Immature natural killer cell (primary cell): ENCODE data around the gene PDK2. TPM values are rescaled to one million over a fixed set of nuclear protein-coding genes. Genes with fewer than 3 reads are reported as not detected.

Experiments
- DNase-seq, 3 donors: peaks; one replicate each; pipeline ENCODE4 v3.0.0; 2022; ENCODE audit warnings: mixed read lengths in 1 of 3
- H3K27ac Mint-ChIP-seq, 6 donors: one replicate each; pipeline ENCODE4 v1.8.0; 2020; ENCODE audit warnings: mixed read lengths in 6 of 6, mild to moderate bottlenecking in 5 of 6, inconsistent platforms in 4 of 6, moderate library complexity in 3 of 6
- H3K27me3 Mint-ChIP-seq, 3 donors: one replicate each; pipeline ENCODE4 v1.8.0; 2020 to 2021; ENCODE audit warnings: low read depth in 3 of 3, mild to moderate bottlenecking in 3 of 3, mixed read lengths in 3 of 3, moderate library complexity in 3 of 3, inconsistent platforms in 1 of 3
- H3K36me3 Mint-ChIP-seq, 3 donors: one replicate each; pipeline ENCODE4 v1.8.0; 2020; ENCODE audit warnings: mixed read lengths in 3 of 3, inconsistent platforms in 2 of 3, mild to moderate bottlenecking in 2 of 3
- H3K4me1 Mint-ChIP-seq, 2 donors: one replicate each; pipeline ENCODE4 v1.8.0; 2020; ENCODE audit warnings: inconsistent platforms in 2 of 2, mild to moderate bottlenecking in 2 of 2, mixed read lengths in 2 of 2, moderate library complexity in 1 of 2
- H3K4me3 Mint-ChIP-seq, 5 donors: one replicate each; pipeline ENCODE4 v1.8.0; 2020; ENCODE audit warnings: mild to moderate bottlenecking in 5 of 5, mixed read lengths in 5 of 5, inconsistent platforms in 3 of 5, moderate library complexity in 3 of 5
- H3K9me3 Mint-ChIP-seq, 6 donors: one replicate each; pipeline ENCODE4 v1.8.0; 2020; ENCODE audit warnings: mild to moderate bottlenecking in 6 of 6, mixed read lengths in 6 of 6, inconsistent platforms in 4 of 6, moderate library complexity in 3 of 6
- polyA plus RNA-seq, 3 donors: library from polyadenylated mRNA; unstranded; fragments of 300-500 nt; fragmentation: Illumina TruSeq; gene quantifications; one replicate each; pipeline ENCODE4 v1.2.3, GENCODE V29; 2021

Gene PDK2
- polyA plus RNA-seq, 3 donors from 2014 or later = 36.5 to 54.5 (median 43.8) TPM

DNA sequence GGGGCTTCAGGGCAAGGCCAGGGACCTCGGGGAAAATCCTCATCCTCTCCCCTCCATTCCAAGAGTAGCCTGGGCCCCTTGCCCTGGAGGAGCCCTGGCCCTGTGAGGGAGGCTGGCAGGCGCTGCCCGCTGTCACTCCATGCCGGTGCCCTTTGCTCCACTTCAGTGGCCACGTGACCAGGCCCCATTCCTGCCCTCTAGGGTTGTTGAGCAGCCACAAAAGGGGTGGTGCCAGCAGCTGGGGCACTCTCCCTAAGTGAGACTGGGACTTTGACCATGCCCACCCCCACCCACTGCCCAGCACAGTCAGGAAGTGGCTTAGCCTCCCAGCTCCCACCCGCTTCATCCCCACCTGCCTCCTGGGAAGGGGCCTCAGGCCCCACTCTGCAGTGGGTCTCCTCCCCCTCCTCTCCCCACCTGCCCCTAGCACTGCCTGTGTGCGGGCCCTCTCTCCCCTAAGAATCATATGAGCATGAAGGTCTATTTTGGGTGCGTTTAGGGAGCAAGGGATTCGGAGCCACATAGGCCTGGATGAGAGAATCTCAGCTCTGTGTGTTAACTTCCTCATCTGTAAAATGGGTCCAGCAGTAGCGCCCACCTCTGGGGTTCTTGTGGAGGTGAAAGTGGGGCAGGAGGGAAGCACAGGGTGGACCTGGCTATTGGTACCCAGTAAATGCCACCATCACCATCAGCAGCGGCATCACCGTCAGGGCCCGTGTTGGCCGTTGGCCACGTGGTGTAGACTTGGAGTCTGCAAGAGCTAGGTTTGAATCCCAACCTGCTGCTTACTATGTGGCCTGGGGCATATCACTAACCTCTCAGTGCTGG, 7.2 kb downstream of the PDK2 start:
- Mint-ChIP-seq H3K9me3 (no peaks in the 10 kb centered on the region), H3K27me3 (peaks cover 0 to 3% (median 0%) of the 10 kb centered on the region in 3 donors), H3K4me1 (peaks cover 23 to 25% of the 10 kb centered on the region in 2 donors), H3K4me3 (no peak overlapping the region), H3K27ac (no peak overlapping the region), H3K36me3 (peaks cover 8 to 19% (median 13%) of the 10 kb centered on the region in 3 donors)
- no peak for DNase-seq

GRCh38 chr17:50103252-50103651, 8.1 kb downstream of the PDK2 start:
- Mint-ChIP-seq H3K4me1 (peaks cover 21 to 23% of the 10 kb centered on the region in 2 donors), H3K4me3 (no peak overlapping the region), H3K9me3 (no peaks in the 10 kb centered on the region), H3K36me3 (peaks cover 8 to 17% (median 16%) of the 10 kb centered on the region in 3 donors), H3K27me3 (peaks cover 0 to 3% (median 0%) of the 10 kb centered on the region in 3 donors), H3K27ac (peak overlapping the region in 2 of 6 donors; percentile 38 to 40)
- DNase-seq = no peak

- H3K4me1 Mint-ChIP-seq = peaks cover 16% of the 10 kb centered on the region in 2 donors
- H3K27ac Mint-ChIP-seq = no peak overlapping the region
- peaks cover 4 to 13% (median 12%) of the 10 kb centered on the region in 3 donors for H3K36me3 Mint-ChIP-seq
- DNase-seq = no peak
- no peaks in the 10 kb centered on the region for H3K9me3 Mint-ChIP-seq
- H3K27me3 Mint-ChIP-seq = peaks cover 0 to 3% (median 0%) of the 10 kb centered on the region in 3 donors
- H3K4me3 Mint-ChIP-seq = no peak overlapping the region
Observed at GRCh38 chr17:50103941-50104340, 8.8 kb downstream of the PDK2 start.

DNA sequence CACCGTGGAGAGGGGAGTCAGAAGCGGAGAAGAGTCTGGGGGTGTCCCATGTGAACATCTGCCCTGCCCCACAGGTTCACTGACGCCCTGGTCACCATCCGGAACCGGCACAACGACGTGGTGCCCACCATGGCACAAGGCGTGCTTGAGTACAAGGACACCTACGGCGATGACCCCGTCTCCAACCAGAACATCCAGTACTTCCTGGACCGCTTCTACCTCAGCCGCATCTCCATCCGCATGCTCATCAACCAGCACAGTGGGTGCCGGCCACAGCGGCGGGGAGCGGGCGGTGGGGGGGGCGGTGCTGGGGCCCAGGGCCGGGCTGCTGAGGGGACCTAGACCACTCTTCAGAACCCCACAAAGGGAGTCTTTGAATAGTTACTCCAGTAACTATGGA, 10.7 kb downstream of the PDK2 start:
- Mint-ChIP-seq H3K36me3 (peaks cover 0 to 13% (median 12%) of the 10 kb centered on the region in 3 donors), H3K27ac (no peak overlapping the region), H3K9me3 (no peaks in the 10 kb centered on the region), H3K4me3 (no peak overlapping the region), H3K4me1 (peaks cover 1 to 5% of the 10 kb centered on the region in 2 donors), H3K27me3 (peaks cover 0 to under 1% (median 0%) of the 10 kb centered on the region in 3 donors)
- no peak for DNase-seq

DNA sequence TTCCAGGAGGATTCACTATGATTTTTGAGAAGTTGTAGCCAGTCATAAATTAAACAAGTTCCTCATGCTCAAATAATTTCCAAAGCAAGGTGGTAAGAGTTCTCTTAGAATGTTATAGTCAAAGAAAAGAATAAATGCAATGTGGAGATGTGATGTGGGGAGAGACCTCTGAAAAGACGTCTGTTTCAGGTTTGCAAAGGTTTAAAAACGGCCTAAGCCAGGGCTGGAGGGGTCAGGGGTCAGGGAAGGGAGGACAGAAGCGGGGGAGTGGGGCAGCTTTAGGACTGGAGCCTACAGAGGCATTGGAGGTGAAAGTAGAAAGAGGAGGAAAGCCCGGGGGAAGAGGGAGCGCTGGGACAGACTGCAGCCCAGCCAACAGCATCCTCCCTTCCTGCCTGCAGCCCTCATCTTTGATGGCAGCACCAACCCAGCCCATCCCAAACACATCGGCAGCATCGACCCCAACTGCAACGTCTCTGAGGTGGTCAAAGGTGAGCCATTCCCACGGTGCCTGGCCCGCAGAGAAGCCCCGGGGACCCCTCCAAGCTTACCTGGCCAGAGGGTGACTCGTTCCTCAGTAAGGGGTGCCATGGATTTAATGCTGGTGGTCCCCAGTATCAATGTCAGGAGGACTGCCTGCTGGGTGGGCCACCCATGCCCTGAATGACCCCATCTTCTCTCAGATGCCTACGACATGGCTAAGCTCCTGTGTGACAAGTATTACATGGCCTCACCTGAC, 11.4 kb downstream of the PDK2 start:
- no peaks in the 10 kb centered on the region for H3K9me3 Mint-ChIP-seq

DNA sequence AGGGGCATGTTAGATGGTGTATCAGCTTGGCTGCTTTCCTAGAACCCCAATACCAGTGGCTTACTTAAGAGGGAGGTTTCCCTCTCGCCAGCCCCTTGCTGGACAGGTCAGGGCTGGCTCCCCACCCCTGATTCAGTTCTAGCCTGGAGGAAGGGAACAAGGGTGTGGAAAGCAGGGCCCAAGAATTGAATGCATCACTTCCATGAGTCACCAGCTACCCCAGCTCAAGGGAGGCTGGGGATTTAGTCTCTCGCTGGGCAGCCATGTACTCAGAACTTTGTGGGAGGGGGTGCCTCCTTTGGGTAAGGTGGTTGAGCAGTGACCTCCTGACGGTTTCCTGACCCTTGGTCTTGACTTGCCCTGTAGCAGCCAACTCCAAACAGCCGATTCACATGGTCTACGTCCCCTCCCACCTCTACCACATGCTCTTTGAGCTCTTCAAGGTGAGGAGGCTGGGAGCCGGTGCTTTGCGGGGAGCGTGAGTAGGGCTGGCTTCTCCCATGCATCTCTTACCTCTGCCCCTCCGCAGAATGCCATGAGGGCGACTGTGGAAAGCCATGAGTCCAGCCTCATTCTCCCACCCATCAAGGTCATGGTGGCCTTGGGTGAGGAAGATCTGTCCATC, 12.8 kb downstream of the PDK2 start:
- no peak overlapping the region for H3K4me3 Mint-ChIP-seq
- H3K27ac Mint-ChIP-seq = no peak overlapping the region
- peaks cover 0 to 13% (median 12%) of the 10 kb centered on the region in 3 donors for H3K36me3 Mint-ChIP-seq
- H3K4me1 Mint-ChIP-seq = peaks cover 0 to 3% of the 10 kb centered on the region in 2 donors
- no peaks in the 10 kb centered on the region for H3K27me3 Mint-ChIP-seq
- no peaks in the 10 kb centered on the region for H3K9me3 Mint-ChIP-seq
- DNase-seq = no peak

More for the DNA sequence above, 11.4 kb downstream of the PDK2 start:
- Mint-ChIP-seq H3K36me3 (peaks cover 0 to 13% (median 12%) of the 10 kb centered on the region in 3 donors), H3K27ac (no peak overlapping the region), H3K27me3 (no peaks in the 10 kb centered on the region), H3K4me1 (peaks cover 0 to 5% of the 10 kb centered on the region in 2 donors), H3K4me3 (no peak overlapping the region)
- no peak for DNase-seq

- H3K27ac Mint-ChIP-seq = no peak overlapping the region
- H3K9me3 Mint-ChIP-seq = no peaks in the 10 kb centered on the region
- no peaks in the 10 kb centered on the region for H3K27me3 Mint-ChIP-seq
- no peak overlapping the region for H3K4me3 Mint-ChIP-seq
- peaks cover 0 to 13% (median 12%) of the 10 kb centered on the region in 3 donors for H3K36me3 Mint-ChIP-seq
- H3K4me1 Mint-ChIP-seq = no peaks in the 10 kb centered on the region
- no peak for DNase-seq
Observed at GRCh38 chr17:50108556-50108955, 13.4 kb downstream of the PDK2 start.

DNA sequence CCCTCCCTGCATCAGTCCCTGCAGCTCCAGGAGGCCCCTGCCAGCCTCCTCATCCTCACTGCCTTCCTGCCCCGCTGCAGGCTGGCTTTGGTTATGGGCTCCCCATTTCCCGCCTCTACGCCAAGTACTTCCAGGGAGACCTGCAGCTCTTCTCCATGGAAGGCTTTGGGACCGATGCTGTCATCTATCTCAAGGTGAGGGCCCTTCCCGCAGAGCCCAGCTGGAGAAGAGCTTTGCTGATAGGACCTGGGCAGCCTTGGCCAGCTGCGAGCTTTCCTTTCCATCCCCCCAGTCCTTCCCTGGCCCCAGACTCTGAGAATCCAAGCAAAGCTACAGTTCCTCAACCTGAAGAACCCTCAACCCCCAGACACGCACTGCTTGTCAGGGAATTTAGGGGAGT, 14.1 kb downstream of the PDK2 start:
- Mint-ChIP-seq H3K4me1 (no peaks in the 10 kb centered on the region), H3K4me3 (no peak overlapping the region), H3K9me3 (no peaks in the 10 kb centered on the region), H3K36me3 (peaks cover 0 to 13% (median 12%) of the 10 kb centered on the region in 3 donors), H3K27me3 (no peaks in the 10 kb centered on the region), H3K27ac (no peak overlapping the region)
- DNase-seq = no peak

- Mint-ChIP-seq H3K4me1 (peaks cover 0 to 1% of the 10 kb centered on the region in 2 donors), H3K27me3 (peaks cover 0 to under 1% (median under 1%) of the 10 kb centered on the region in 3 donors), H3K27ac (no peak overlapping the region), H3K9me3 (no peaks in the 10 kb centered on the region), H3K36me3 (peaks cover 0 to 13% (median 12%) of the 10 kb centered on the region in 3 donors), H3K4me3 (no peak overlapping the region)
- DNase-seq = no peak
Observed at GRCh38 chr17:50109785-50110184, 14.6 kb downstream of the PDK2 start.

- no peak overlapping the region for H3K4me3 Mint-ChIP-seq
- H3K27me3 Mint-ChIP-seq = peaks cover 4 to 8% (median 6%) of the 10 kb centered on the region in 3 donors
- peaks cover 0 to 7% (median 4%) of the 10 kb centered on the region in 3 donors for H3K36me3 Mint-ChIP-seq
- no peak overlapping the region for H3K27ac Mint-ChIP-seq
- H3K9me3 Mint-ChIP-seq = peaks cover 0 to 2% (median 0%) of the 10 kb centered on the region in 6 donors
- no peak for DNase-seq
- H3K4me1 Mint-ChIP-seq = peaks cover 2 to 6% of the 10 kb centered on the region in 2 donors
Observed at GRCh38 chr17:50110591-50111349, 15.6 kb downstream of the PDK2 start.

DNA sequence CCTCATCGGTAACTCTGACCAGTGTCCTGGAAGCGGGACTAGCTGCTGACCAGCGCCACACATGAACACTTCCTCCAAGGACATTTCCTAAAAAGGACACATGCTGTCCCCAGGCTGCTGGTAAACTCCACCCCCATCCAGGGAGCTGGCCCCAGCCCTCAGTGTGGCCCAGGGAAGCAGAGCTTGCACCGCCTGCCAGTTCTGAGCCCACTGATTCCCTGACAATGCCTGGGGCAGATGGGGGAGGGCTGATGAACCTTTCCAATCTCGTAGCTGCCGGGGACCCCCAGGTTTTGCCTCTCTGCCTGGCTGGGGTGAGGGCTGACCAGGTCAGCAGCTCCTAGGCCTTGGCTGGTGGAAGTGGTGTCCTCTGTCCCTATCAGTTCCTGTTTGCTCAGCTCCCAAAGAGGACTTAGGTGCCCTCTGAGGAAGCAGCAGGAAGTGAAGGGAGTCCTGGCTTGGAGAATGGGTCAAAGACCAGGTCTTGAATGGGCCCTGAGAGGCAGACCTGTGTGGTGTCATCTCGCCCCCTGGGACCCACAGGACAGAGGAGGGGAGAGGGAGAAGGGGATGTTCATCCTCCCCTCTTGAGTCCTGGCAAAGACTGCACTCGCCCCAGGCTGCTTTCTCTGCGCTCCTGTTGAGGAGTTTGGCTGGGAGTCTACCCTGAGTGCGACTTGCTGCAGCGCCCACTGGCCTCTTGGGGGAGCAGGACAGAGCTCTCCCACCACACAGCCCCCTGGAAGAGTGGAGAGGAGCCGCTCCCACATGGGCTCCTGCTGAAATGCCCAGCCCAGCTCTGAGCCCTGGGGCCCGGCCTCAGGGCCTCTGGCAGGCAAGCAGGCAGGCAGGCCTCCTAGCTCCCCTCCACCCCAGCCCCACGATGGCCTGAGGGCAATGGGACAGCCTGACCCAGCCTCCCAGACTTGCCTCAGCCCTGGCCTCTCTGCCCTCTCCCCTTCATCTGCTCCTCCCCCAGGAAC, 16.8 kb downstream of the PDK2 start:
- Mint-ChIP-seq H3K27ac (no peak overlapping the region), H3K4me3 (no peak overlapping the region), H3K4me1 (peaks cover 5 to 11% of the 10 kb centered on the region in 2 donors), H3K27me3 (peaks cover 11 to 18% (median 11%) of the 10 kb centered on the region in 3 donors), H3K36me3 (peaks cover 0 to 4% (median 0%) of the 10 kb centered on the region in 3 donors), H3K9me3 (peaks cover 0 to 2% (median 0%) of the 10 kb centered on the region in 6 donors)
- no peak for DNase-seq

- Mint-ChIP-seq H3K9me3 (peaks cover 0 to 2% (median 0%) of the 10 kb centered on the region in 6 donors), H3K27me3 (peaks cover 11 to 20% (median 12%) of the 10 kb centered on the region in 3 donors), H3K36me3 (no peaks in the 10 kb centered on the region), H3K4me3 (no peak overlapping the region), H3K27ac (no peak overlapping the region), H3K4me1 (peaks cover 5 to 13% of the 10 kb centered on the region in 2 donors)
- DNase-seq = no peak
Observed at GRCh38 chr17:50112694-50113093, 17.5 kb downstream of the PDK2 start.
